OCI-LY7 (cell line): ENCODE results near the gene C17orf113. TPM values are rescaled to one million over a fixed set of nuclear protein-coding genes. Genes with fewer than 3 reads are reported as not detected.

Source experiments
- BruUV-seq: library from RNA; stranded (reverse); fragments of 400-500 nt; replicated peaks from 2 replicates; lab custom pipeline; 2021; lab: Mats Ljungman, UMichigan
- CTCF ChIA-PET: fragments of 300-600 bp; sonication (Branson Sonifier 250); formaldehyde crosslinking; loops from one replicate; lab custom pipeline; 2022; ENCODE audit warnings: antibody characterized with exemption; ENCODE audit not compliant: unreplicated experiment; lab: Charles Lee
- POLR2A ChIA-PET: fragments of 300-600 bp; sonication (Branson Sonifier 250); formaldehyde crosslinking; loops from one replicate; lab custom pipeline; 2022; ENCODE audit warnings: antibody characterized with exemption; lab: Charles Lee
- DNase-seq: peaks from one replicate; pipeline ENCODE4 v3.0.0-alpha.2; 2015; ENCODE audit warnings: low spot score
- H2AFZ ChIP-seq: fragments of 200-600 bp; sonication (generic), shearing (Covaris generic); 2 replicates; pipeline ENCODE4 v1.6.1; 2014; ENCODE audit warnings: mild to moderate bottlenecking, antibody characterized with exemption, low read length, moderate library complexity
- H3K27ac ChIP-seq: fragments of 200-600 bp; sonication (generic); 2 replicates; pipeline ENCODE4 v1.5.1; 2014; ENCODE audit warnings: mixed run types, low read depth, mild to moderate bottlenecking, moderate library complexity, low read length, inconsistent platforms; ENCODE audit not compliant: poor library complexity, severe bottlenecking
- H3K36me3 ChIP-seq: fragments of 200-600 bp; sonication (generic); 2 replicates; pipeline ENCODE4 v1.6.1; 2014; ENCODE audit warnings: mild to moderate bottlenecking, antibody characterized with exemption, low read length, moderate library complexity, mixed read lengths; ENCODE audit not compliant: insufficient read depth
- H3K4me1 ChIP-seq: fragments of 200-600 bp; sonication (generic); 2 replicates; pipeline ENCODE4 v1.5.1; 2014; ENCODE audit warnings: mild to moderate bottlenecking, low read length; ENCODE audit not compliant: insufficient read depth, poor library complexity, severe bottlenecking
- H3K4me2 ChIP-seq: fragments of 200-600 bp; sonication (generic); 2 replicates; pipeline ENCODE4 v1.6.1; 2014; ENCODE audit warnings: mild to moderate bottlenecking, low read length
- H3K4me3 ChIP-seq: fragments of 200-600 bp; sonication (generic); 2 replicates; pipeline ENCODE4 v1.5.1; 2014; ENCODE audit warnings: mild to moderate bottlenecking, low read depth, low read length; ENCODE audit not compliant: poor library complexity, severe bottlenecking
- H3K79me2 ChIP-seq: fragments of 200-600 bp; sonication (generic); 2 replicates; pipeline ENCODE4 v1.6.1; 2016; ENCODE audit warnings: low read depth, mild to moderate bottlenecking, low read length, moderate library complexity, mixed read lengths; ENCODE audit not compliant: insufficient read depth
- H3K9me2 ChIP-seq: fragments of 200-600 bp; sonication (generic); 2 replicates; pipeline ENCODE4 v1.6.1; 2016; ENCODE audit warnings: mild to moderate bottlenecking, low read length, mixed read lengths; ENCODE audit not compliant: insufficient read depth
- H3K9me3 ChIP-seq: fragments of 200-600 bp; sonication (generic); 2 replicates; pipeline ENCODE4 v1.6.1; 2014; ENCODE audit warnings: mild to moderate bottlenecking, mixed run types, low read length, mixed read lengths
- H4K20me1 ChIP-seq: fragments of 200-600 bp; sonication (generic); 2 replicates; pipeline ENCODE4 v1.6.1; 2014; ENCODE audit warnings: mild to moderate bottlenecking, antibody characterized with exemption, low read length, moderate library complexity, mixed read lengths; ENCODE audit not compliant: insufficient read depth
- CTCF ChIP-seq: fragments of 200-600 bp; sonication (generic); conservative IDR thresholded peaks from 2 replicates; pipeline ENCODE4 v1.5.1; 2014; ENCODE audit warnings: mild to moderate bottlenecking, antibody characterized with exemption, low read length, moderate library complexity, mixed read lengths
- EZH2phosphoT487 ChIP-seq: fragments of 200-600 bp; sonication (generic); IDR thresholded peaks from 2 replicates; pipeline ENCODE4 v1.6.1; 2018; ENCODE audit warnings: low read depth, borderline replicate concordance, mild to moderate bottlenecking, mixed run types, antibody characterized with exemption, low read length, moderate library complexity, mixed read lengths
- intact Hi-C: fragments of 100-400 bp; cut with micrococcal nuclease; formaldehyde crosslinking; loops from one replicate; pipeline ENCODE4 v1.10.0; 2022; ENCODE audit not compliant: unreplicated experiment
- total RNA-seq, 2 experiments: library from RNA; depleted of rRNA in 1 of 2; stranded (reverse); fragments of >200 nt in 1 of 2; shearing (Covaris generic) in 1 of 2; gene quantifications; 2 replicates each; pipeline ENCODE4 v1.2.3, GENCODE V29; 2014 to 2022

The C17orf113 gene
- total RNA-seq, 2 experiments from 2014 or later = 0.25 TPM

GRCh38 chr17:42077755-42078154, 27.4 kb upstream of the C17orf113 start:
- no TSS peak for BruUV-seq
- no peaks in the 10 kb centered on the region for H3K9me2 ChIP-seq
- peaks cover 4% of the 10 kb centered on the region for H3K4me1 ChIP-seq
- H3K9me3 ChIP-seq = no peaks in the 10 kb centered on the region
- POLR2A ChIA-PET = no interaction called here
- CTCF ChIA-PET = no interaction called here
- no peak for DNase-seq
- H3K4me2 ChIP-seq = no peak overlapping the region
- TF ChIP-seq CTCF = no peak
- no peak for TF ChIP-seq EZH2phosphoT487
- H3K4me3 ChIP-seq = no peak overlapping the region
- intact Hi-C loops = no loop called here
- H3K27ac ChIP-seq = no peak overlapping the region
- no peaks in the 10 kb centered on the region for H4K20me1 ChIP-seq
- no peak overlapping the region for H2AFZ ChIP-seq
- no peaks in the 10 kb centered on the region for H3K36me3 ChIP-seq
- H3K79me2 ChIP-seq = no peaks in the 10 kb centered on the region

GRCh38 chr17:42076797-42077559, 26.6 kb upstream of the C17orf113 start:
- no peak for DNase-seq
- no peaks in the 10 kb centered on the region for H3K9me3 ChIP-seq
- no peak overlapping the region for H3K27ac ChIP-seq
- no peak overlapping the region for H3K4me2 ChIP-seq
- TF ChIP-seq CTCF (no peak), EZH2phosphoT487 (no peak)
- no peaks in the 10 kb centered on the region for H3K36me3 ChIP-seq
- intact Hi-C loops = no loop called here
- no peak overlapping the region for H3K4me3 ChIP-seq
- H3K4me1 ChIP-seq = peaks cover 8% of the 10 kb centered on the region
- H2AFZ ChIP-seq = no peak overlapping the region
- H3K79me2 ChIP-seq = no peaks in the 10 kb centered on the region
- H3K9me2 ChIP-seq = no peaks in the 10 kb centered on the region
- no peaks in the 10 kb centered on the region for H4K20me1 ChIP-seq
- ChIA-PET POLR2A (interaction anchor here (0.7 kb wide), 1 partner anchor 8 kb away, joined by 3 read pairs; no protein-coding TSS in a partner anchor), CTCF (no interaction called here)
- BruUV-seq = no TSS peak

- no peak overlapping the region for H3K27ac ChIP-seq
- no peak for TF ChIP-seq CTCF
- no peak for TF ChIP-seq EZH2phosphoT487
- no peak overlapping the region for H2AFZ ChIP-seq
- DNase-seq = no peak
- intact Hi-C loops = no loop called here
- H3K4me2 ChIP-seq = no peak overlapping the region
- H3K79me2 ChIP-seq = no peaks in the 10 kb centered on the region
- no peaks in the 10 kb centered on the region for H4K20me1 ChIP-seq
- no peaks in the 10 kb centered on the region for H3K9me3 ChIP-seq
- ChIA-PET POLR2A (interaction anchor here (0.7 kb wide), 1 partner anchor 36 kb away, joined by 7 read pairs; no protein-coding TSS in a partner anchor), CTCF (no interaction called here)
- H3K4me3 ChIP-seq = no peak overlapping the region
- BruUV-seq = no TSS peak
- peaks cover 16% of the 10 kb centered on the region for H3K4me1 ChIP-seq
- no peaks in the 10 kb centered on the region for H3K36me3 ChIP-seq
- no peaks in the 10 kb centered on the region for H3K9me2 ChIP-seq
Measured at GRCh38 chr17:42075789-42076188, 25.4 kb upstream of the C17orf113 start.
